ENCODE measurements around the gene AMN1.

Gene AMN1

GRCh38 chr12:31772186-31772585, 43.4 kb upstream of the AMN1 start:
- TF ChIP-seq REST (IDR thresholded peaks at IDR 0.05; ENCODE audit: insufficient read depth in 1 of 2, low read depth in 2 of 2, low read length in 2 of 2) (no peak), FOXP2 (optimal IDR thresholded peaks at IDR 0.05; ENCODE audit: borderline replicate concordance, extremely low read depth, extremely low read length, insufficient read depth) (no peak), POLR2AphosphoS5 (IDR thresholded peaks at IDR 0.05; ENCODE audit: low read depth, low read length) (no peak), TAF1 (IDR thresholded peaks at IDR 0.05; ENCODE audit: borderline replicate concordance, insufficient read depth, low read length) (no peak), SIN3A (IDR thresholded peaks at IDR 0.05; ENCODE audit: borderline replicate concordance, insufficient read depth, low read length) (no peak)

DNA sequence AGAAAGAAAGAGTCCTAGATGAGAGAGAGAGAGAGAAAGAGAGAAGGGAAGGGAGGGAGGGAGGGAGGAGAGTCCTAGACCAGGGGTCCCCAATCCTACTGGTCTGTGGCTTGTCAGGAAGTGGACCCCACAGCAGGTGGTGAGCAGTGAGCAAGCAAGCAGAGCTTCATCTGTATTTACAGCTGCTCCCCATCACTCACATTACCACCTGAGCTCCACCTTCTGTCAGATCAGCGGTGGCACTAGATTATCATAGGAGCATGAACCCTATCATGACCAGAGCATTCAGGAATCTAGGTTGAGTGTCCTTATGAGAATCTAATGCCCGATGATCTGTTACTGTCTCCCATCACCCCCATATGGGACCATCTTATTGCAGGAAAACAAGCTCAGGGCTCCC, 39.2 kb upstream of the AMN1 start:
- no peak for TF ChIP-seq REST (IDR thresholded peaks at IDR 0.05; ENCODE audit: insufficient read depth in 1 of 2, low read depth in 2 of 2, low read length in 2 of 2)
- TF ChIP-seq SIN3A (IDR thresholded peaks at IDR 0.05; ENCODE audit: borderline replicate concordance, insufficient read depth, low read length): no peak
- no peak for TF ChIP-seq FOXP2 (optimal IDR thresholded peaks at IDR 0.05; ENCODE audit: borderline replicate concordance, extremely low read depth, extremely low read length, insufficient read depth)
- no peak for TF ChIP-seq POLR2AphosphoS5 (IDR thresholded peaks at IDR 0.05; ENCODE audit: low read depth, low read length)
- no peak for TF ChIP-seq TAF1 (IDR thresholded peaks at IDR 0.05; ENCODE audit: borderline replicate concordance, insufficient read depth, low read length)

- TF ChIP-seq REST (IDR thresholded peaks at IDR 0.05; ENCODE audit: insufficient read depth in 1 of 2, low read depth in 2 of 2, low read length in 2 of 2) (no peak), SIN3A (IDR thresholded peaks at IDR 0.05; ENCODE audit: borderline replicate concordance, insufficient read depth, low read length) (no peak), FOXP2 (optimal IDR thresholded peaks at IDR 0.05; ENCODE audit: borderline replicate concordance, extremely low read depth, extremely low read length, insufficient read depth) (no peak), TAF1 (IDR thresholded peaks at IDR 0.05; ENCODE audit: borderline replicate concordance, insufficient read depth, low read length) (no peak), POLR2AphosphoS5 (IDR thresholded peaks at IDR 0.05; ENCODE audit: low read depth, low read length) (no peak)
Observed at GRCh38 chr12:31765931-31766330, 37.1 kb upstream of the AMN1 start.

- no peak for TF ChIP-seq POLR2AphosphoS5 (IDR thresholded peaks at IDR 0.05; ENCODE audit: low read depth, low read length)
- TF ChIP-seq SIN3A (IDR thresholded peaks at IDR 0.05; ENCODE audit: borderline replicate concordance, insufficient read depth, low read length): no peak
- TF ChIP-seq TAF1 (IDR thresholded peaks at IDR 0.05; ENCODE audit: borderline replicate concordance, insufficient read depth, low read length): no peak
- TF ChIP-seq REST (IDR thresholded peaks at IDR 0.05; ENCODE audit: insufficient read depth in 1 of 2, low read depth in 2 of 2, low read length in 2 of 2): no peak
- no peak for TF ChIP-seq FOXP2 (optimal IDR thresholded peaks at IDR 0.05; ENCODE audit: borderline replicate concordance, extremely low read depth, extremely low read length, insufficient read depth)
Observed at GRCh38 chr12:31759632-31760459, 31.0 kb upstream of the AMN1 start.

Measured in PFSK-1 (cell line).